HepG2 (cell line): ENCODE data around the gene MYLK. TPM values are rescaled to one million over a fixed set of nuclear protein-coding genes. Genes with fewer than 3 reads are reported as not detected.

Source experiments
- ETV6 ChIP-seq: sonication (generic); formaldehyde crosslinking; conservative IDR thresholded peaks from 2 replicates; pipeline ENCODE4 v1.4.0; 2020; ENCODE audit warnings: missing genetic modification reagents
- GABPA ChIP-seq, 2 experiments: IDR thresholded peaks; 2 replicates each; pipeline ENCODE4 v1.6.1; 2011 to 2016; ENCODE audit warnings: low read depth in 2 of 2, low read length in 1 of 2, missing biosample characterization in 1 of 2, missing genetic modification characterization in 1 of 2
- GPBP1L1 ChIP-seq: sonication (generic); formaldehyde crosslinking; IDR thresholded peaks from 2 replicates; pipeline ENCODE4 v1.5.0; 2020; ENCODE audit warnings: mild to moderate bottlenecking, missing genetic modification reagents
- KDM2A ChIP-seq: sonication (generic); formaldehyde crosslinking; IDR thresholded peaks from 2 replicates; pipeline ENCODE4 v1.4.0; 2020; ENCODE audit warnings: low read depth, missing genetic modification reagents, borderline replicate concordance
- NFYB ChIP-seq: sonication (generic); formaldehyde crosslinking; IDR thresholded peaks from 2 replicates; pipeline ENCODE4 v1.4.0; 2020; ENCODE audit warnings: missing genetic modification reagents
- SALL2 ChIP-seq: sonication (generic); formaldehyde crosslinking; IDR thresholded peaks from 2 replicates; pipeline ENCODE4 v1.8.1; 2023; ENCODE audit warnings: mild to moderate bottlenecking, missing genetic modification reagents, inconsistent platforms
- YEATS4 ChIP-seq: sonication (generic); formaldehyde crosslinking; IDR thresholded peaks from 2 replicates; pipeline ENCODE4 v1.4.0; 2020; ENCODE audit warnings: missing genetic modification reagents, borderline replicate concordance
- ZBTB2 ChIP-seq: sonication (generic); formaldehyde crosslinking; IDR thresholded peaks from 2 replicates; pipeline ENCODE4 v1.8.0; 2022; ENCODE audit warnings: low read depth, missing genetic modification reagents
- ZNF260 ChIP-seq: sonication (generic); formaldehyde crosslinking; IDR thresholded peaks from 2 replicates; pipeline ENCODE4 v1.4.0; 2020; ENCODE audit warnings: missing genetic modification reagents, low read depth, mild to moderate bottlenecking, borderline replicate concordance
- ZNF30 ChIP-seq: sonication (generic); formaldehyde crosslinking; IDR thresholded peaks from 2 replicates; pipeline ENCODE4 v1.5.0; 2020; ENCODE audit warnings: mild to moderate bottlenecking, missing genetic modification reagents
- ZNF329 ChIP-seq: sonication (generic); formaldehyde crosslinking; IDR thresholded peaks from 2 replicates; pipeline ENCODE4 v1.9.0; 2021; ENCODE audit warnings: low read depth, mild to moderate bottlenecking, missing genetic modification reagents
- ZNF414 ChIP-seq: sonication (generic); formaldehyde crosslinking; IDR thresholded peaks from 2 replicates; pipeline ENCODE4 v1.5.0; 2020; ENCODE audit warnings: missing genetic modification reagents
- ZNF740 ChIP-seq: sonication (generic); formaldehyde crosslinking; IDR thresholded peaks from 2 replicates; pipeline ENCODE4 v1.4.0; 2020; ENCODE audit warnings: missing genetic modification reagents
- ZXDC ChIP-seq: sonication (generic); formaldehyde crosslinking; IDR thresholded peaks from 2 replicates; pipeline ENCODE4 v1.5.0; 2020; ENCODE audit warnings: mild to moderate bottlenecking, missing genetic modification reagents
- polyA plus RNA-seq, 8 experiments: library from polyadenylated mRNA; depleted of rRNA in 3 of 8; stranded (reverse) in 7 of 8; unstranded in 1 of 8; fragments of >200 nt; fragmentation: Illumina TruSeq in 4 of 8; extraction: Trizol in 4 of 8; gene quantifications; 2 replicates each; pipeline versions ENCODE4 v1.2.1 to v1.2.3, GENCODE V29; 2011 to 2016; ENCODE audit warnings: low read depth in 4 of 8, missing spikeins in 1 of 8, mixed read lengths in 1 of 8; ENCODE audit not compliant: insufficient read depth in 1 of 8
- total RNA-seq, 5 experiments: library from RNA; depleted of rRNA; stranded (reverse); fragments of >200 nt; fragmentation: Illumina TruSeq; extraction: Trizol; gene quantifications; 2 replicates each; pipeline ENCODE4 v1.2.3, GENCODE V29; 2016; ENCODE audit warnings: low read depth in 1 of 5
- TF ChIP-seq, protein P1 (sequence below): sonication (generic); formaldehyde crosslinking; IDR thresholded peaks from 2 replicates; pipeline ENCODE4 v1.8.0; 2022; ENCODE audit warnings: mild to moderate bottlenecking, missing genetic modification reagents
- TF ChIP-seq, protein P2 (sequence below): sonication (generic); formaldehyde crosslinking; IDR thresholded peaks from 2 replicates; pipeline ENCODE4 v1.5.0; 2020; ENCODE audit warnings: missing genetic modification reagents
- TF ChIP-seq, protein P3 (sequence below): sonication (generic); formaldehyde crosslinking; IDR thresholded peaks from 2 replicates; pipeline ENCODE4 v1.8.1; 2023; ENCODE audit warnings: mild to moderate bottlenecking, inconsistent platforms, moderate library complexity, missing genetic modification reagents, borderline replicate concordance

The MYLK gene
- total and polyA plus RNA-seq, 2 of the 13 experiments (the other 11 are each of a cell fraction or from before 2014, with no cell fraction given), result 10.6 to 34.9 TPM

DNA sequence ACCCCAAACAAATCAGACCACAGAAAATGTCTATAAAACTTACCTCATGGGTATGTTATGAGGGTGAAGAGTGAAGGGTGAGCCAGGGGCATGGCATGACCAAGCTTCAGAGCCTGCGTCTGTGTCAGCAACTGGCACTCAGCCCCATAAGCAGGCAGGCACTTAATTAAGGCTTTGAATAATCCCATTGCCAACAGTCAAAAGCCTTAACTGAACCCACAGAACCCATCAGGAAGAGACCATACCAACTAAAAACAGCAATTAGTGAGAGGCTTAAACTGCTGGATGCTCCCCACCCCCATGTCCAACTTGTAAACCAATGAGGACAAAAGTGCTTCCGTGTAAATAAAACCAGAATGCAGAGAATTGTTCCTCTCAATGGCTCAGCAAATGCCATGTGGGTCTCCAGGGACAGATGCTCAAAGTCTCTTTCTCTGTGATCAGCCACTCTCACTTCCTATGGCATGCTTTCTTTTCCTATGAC, 126.0 kb downstream of the MYLK start (continued):
- TF ChIP-seq ZNF740, result no peak
- TF ChIP-seq SALL2 (CRISPR knock-in tag), result no peak
- TF ChIP-seq ZNF260, result no peak
- TF ChIP-seq GABPA (IDR thresholded peaks at IDR 0.05; ENCODE audit: low read depth, low read length), result no peak
- no peak for TF ChIP-seq GABPA (CRISPR knock-in tag; IDR thresholded peaks at IDR 0.05; ENCODE audit: low read depth)
- TF ChIP-seq ZXDC (CRISPR knock-in tag), result no peak
- no peak for TF ChIP-seq ZNF414
- TF ChIP-seq, protein P1, sequence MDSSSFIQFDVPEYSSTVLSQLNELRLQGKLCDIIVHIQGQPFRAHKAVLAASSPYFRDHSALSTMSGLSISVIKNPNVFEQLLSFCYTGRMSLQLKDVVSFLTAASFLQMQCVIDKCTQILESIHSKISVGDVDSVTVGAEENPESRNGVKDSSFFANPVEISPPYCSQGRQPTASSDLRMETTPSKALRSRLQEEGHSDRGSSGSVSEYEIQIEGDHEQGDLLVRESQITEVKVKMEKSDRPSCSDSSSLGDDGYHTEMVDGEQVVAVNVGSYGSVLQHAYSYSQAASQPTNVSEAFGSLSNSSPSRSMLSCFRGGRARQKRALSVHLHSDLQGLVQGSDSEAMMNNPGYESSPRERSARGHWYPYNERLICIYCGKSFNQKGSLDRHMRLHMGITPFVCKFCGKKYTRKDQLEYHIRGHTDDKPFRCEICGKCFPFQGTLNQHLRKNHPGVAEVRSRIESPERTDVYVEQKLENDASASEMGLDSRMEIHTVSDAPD (CRISPR knock-in tag), result no peak
- TF ChIP-seq ZNF30, result no peak
- no peak for TF ChIP-seq NFYB (CRISPR knock-in tag)
- TF ChIP-seq ZBTB2, result no peak
- TF ChIP-seq ZNF329 (CRISPR knock-in tag), result no peak
- TF ChIP-seq, protein P2, sequence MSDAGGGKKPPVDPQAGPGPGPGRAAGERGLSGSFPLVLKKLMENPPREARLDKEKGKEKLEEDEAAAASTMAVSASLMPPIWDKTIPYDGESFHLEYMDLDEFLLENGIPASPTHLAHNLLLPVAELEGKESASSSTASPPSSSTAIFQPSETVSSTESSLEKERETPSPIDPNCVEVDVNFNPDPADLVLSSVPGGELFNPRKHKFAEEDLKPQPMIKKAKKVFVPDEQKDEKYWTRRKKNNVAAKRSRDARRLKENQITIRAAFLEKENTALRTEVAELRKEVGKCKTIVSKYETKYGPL (CRISPR knock-in tag), result no peak
- TF ChIP-seq KDM2A (CRISPR knock-in tag), result no peak
- no peak for TF ChIP-seq ETV6 (CRISPR knock-in tag)
- no peak; the same call in 1 of the 2 replicates for TF ChIP-seq YEATS4 (CRISPR knock-in tag)
- TF ChIP-seq, protein P3, sequence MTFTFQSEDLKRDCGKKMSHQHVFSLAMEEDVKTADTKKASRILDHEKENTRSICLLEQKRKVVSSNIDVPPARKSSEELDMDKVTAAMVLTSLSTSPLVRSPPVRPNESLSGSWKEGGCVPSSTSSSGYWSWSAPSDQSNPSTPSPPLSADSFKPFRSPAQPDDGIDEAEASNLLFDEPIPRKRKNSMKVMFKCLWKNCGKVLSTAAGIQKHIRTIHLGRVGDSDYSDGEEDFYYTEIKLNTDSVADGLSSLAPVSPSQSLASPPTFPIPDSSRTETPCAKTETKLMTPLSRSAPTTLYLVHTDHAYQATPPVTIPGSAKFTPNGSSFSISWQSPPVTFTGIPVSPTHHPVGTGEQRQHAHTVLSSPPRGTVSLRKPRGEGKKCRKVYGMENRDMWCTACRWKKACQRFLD, result no peak
- TF ChIP-seq GPBP1L1 (CRISPR knock-in tag), result no peak
